GM12878 (cell line): ENCODE measurements around the gene COPS6. TPM values are rescaled to one million over a fixed set of nuclear protein-coding genes. Genes with fewer than 3 reads are reported as not detected.
"Not testable (repeated sequence)": the region's sequence is repeated elsewhere in the genome, so short reads cannot be mapped to it uniquely, and the experiment has no call there.

Experiments
- ATAC-seq: fragments of 200-7000 bp; cut with Tn5 transposase; 3 replicates; pipeline ENCODE4 v1.9.1; 2020; ENCODE audit warnings: mild to moderate bottlenecking, moderate library complexity
- BruUV-seq: library from RNA; stranded (reverse); fragments of 400-500 nt; replicated peaks from 2 replicates; lab custom pipeline; 2021; lab: Mats Ljungman, UMichigan
- CTCF ChIA-PET: fragments of 300-600 bp; sonication (Branson Sonifier 250); formaldehyde crosslinking; extraction: SDS; loops from one replicate; lab custom pipeline; 2021; ENCODE audit warnings: inconsistent platforms; lab: Yijun Ruan, JAX
- POLR2A ChIA-PET: fragments of 350-600 bp; formaldehyde crosslinking; extraction: SDS; loops from one replicate; lab custom pipeline; 2021; ENCODE audit warnings: inconsistent platforms; lab: Charles Lee
- RAD21 ChIA-PET: fragments of 300-600 bp; sonication (Branson Sonifier 250); formaldehyde crosslinking; loops from one replicate; lab custom pipeline; 2023; ENCODE audit warnings: antibody characterized with exemption; ENCODE audit not compliant: unreplicated experiment; lab: Charles Lee
- SMC1A ChIA-PET: fragments of 300-600 bp; sonication (Branson Sonifier 250); formaldehyde crosslinking; loops from one replicate; lab custom pipeline; 2023; ENCODE audit not compliant: unreplicated experiment, uncharacterized antibody; lab: Charles Lee
- DNase-seq: peaks from one replicate; pipeline ENCODE4 v3.0.0-alpha.2; 2011; ENCODE audit warnings: low read depth, low spot score
- FAIRE-seq: peaks from 3 replicates; lab custom pipeline; 2011; peaks lifted over from hg19 to GRCh38; lab: Jason Lieb, UNC
- H2AFZ ChIP-seq: 2 replicates; pipeline ENCODE4 v1.6.0; 2011; ENCODE audit warnings: low read depth, low read length, control low read depth; ENCODE audit not compliant: control insufficient read depth
- H3K27ac ChIP-seq: 2 replicates; pipeline ENCODE4 v1.5.1; 2011; ENCODE audit warnings: control low read depth; ENCODE audit not compliant: control insufficient read depth, insufficient read depth
- H3K27me3 ChIP-seq, 2 experiments: replicated peaks in 1 of 2; 2 replicates each; pipeline versions ENCODE4 v1.6.0 to v1.6.1; 2011; ENCODE audit warnings: low read length in 1 of 2; ENCODE audit not compliant: control insufficient read depth in 2 of 2, insufficient read depth in 2 of 2
- H3K36me3 ChIP-seq, 2 experiments: 2 replicates each; pipeline ENCODE4 v1.5.1; 2011; ENCODE audit warnings: low read length in 1 of 2; ENCODE audit not compliant: control insufficient read depth in 2 of 2, insufficient read depth in 2 of 2
- H3K4me1 ChIP-seq: 2 replicates; pipeline ENCODE4 v1.6.1; 2011; ENCODE audit warnings: mild to moderate bottlenecking, low read length, moderate library complexity, mixed read lengths; ENCODE audit not compliant: control insufficient read depth, insufficient read depth
- H3K4me2 ChIP-seq: 2 replicates; pipeline ENCODE4 v1.6.0; 2011; ENCODE audit warnings: control low read depth; ENCODE audit not compliant: control insufficient read depth, insufficient read depth
- H3K4me3 ChIP-seq: fragments of 200-600 bp; sonication (generic); 2 replicates; pipeline ENCODE4 v1.5.1; 2016
- H3K79me2 ChIP-seq: 2 replicates; pipeline ENCODE4 v1.6.0; 2011; ENCODE audit warnings: low read length; ENCODE audit not compliant: control insufficient read depth, insufficient read depth
- H3K9ac ChIP-seq: 2 replicates; pipeline ENCODE4 v1.8.0; 2011; ENCODE audit warnings: low read length, control low read depth, mixed read lengths; ENCODE audit not compliant: control insufficient read depth, insufficient read depth
- H3K9me3 ChIP-seq: replicated peaks from 3 replicates; pipeline ENCODE4 v1.5.1; 2011; ENCODE audit warnings: mild to moderate bottlenecking, low read length; ENCODE audit not compliant: control insufficient read depth, insufficient read depth
- H4K20me1 ChIP-seq: 2 replicates; pipeline ENCODE4 v1.6.0; 2011; ENCODE audit not compliant: control insufficient read depth, insufficient read depth
- IRF4 ChIP-seq: IDR thresholded peaks from 2 replicates; pipeline ENCODE4 v1.6.1; 2011; ENCODE audit warnings: low read depth, low read length
- ZNF622 ChIP-seq: fragments of 450-650 bp; IDR thresholded peaks from 2 replicates; pipeline ENCODE4 v1.6.1; 2017; ENCODE audit warnings: mild to moderate bottlenecking, inconsistent platforms
- WGBS: methylation state at CpG from one replicate; pipeline ENCODE4 v1.1.6; 2016; ENCODE audit warnings: low lambda C conversion rate; ENCODE audit not compliant: insufficient replicate concordance, insufficient coverage; ENCODE audit errors: missing lambda C conversion rate; 5-methylcytosine and 5-hydroxymethylcytosine counted together
- in situ Hi-C: fragments of 300-500 bp; cut with MboI; formaldehyde crosslinking; loops from 9 replicates; pipeline ENCODE4 v1.14.3; 2018; ENCODE audit warnings: mixed read lengths
- intact Hi-C: fragments of 100-400 bp; cut with micrococcal nuclease; formaldehyde crosslinking; loops from one replicate; pipeline ENCODE4 v1.14.2; 2022; ENCODE audit not compliant: unreplicated experiment
- polyA plus RNA-seq, 11 experiments: library from polyadenylated mRNA; depleted of rRNA in 4 of 11; unstranded in 6 of 11; stranded (reverse) in 5 of 11; fragments of >200 nt; fragmentation: Nextera tagmentation in 4 of 11; fragmentation: Illumina TruSeq in 1 of 11; extraction: Ambion mirVana in 4 of 11; extraction: Trizol in 1 of 11; gene quantifications; 1 replicate in 1 of 11; 2 replicates in 10 of 11; pipeline versions ENCODE4 v1.2.1 to v1.2.3, GENCODE V29; 2011 to 2016; ENCODE audit warnings: inconsistent platforms in 2 of 11, missing spikeins in 2 of 11, low read depth in 1 of 11
- total RNA-seq, 4 experiments: library from RNA; depleted of rRNA in 3 of 4; stranded (reverse); fragments of >200 nt in 3 of 4; fragmentation: Illumina TruSeq in 1 of 4; extraction: Trizol in 1 of 4; gene quantifications; 2 replicates each; pipeline versions ENCODE4 v1.2.1 to v1.2.3, GENCODE V29; 2013 to 2021

Gene COPS6
- total and polyA plus RNA-seq, 10 of the 15 experiments (the other 5 are each of a cell fraction or from before 2014, with no cell fraction given), result 28.5 to 182 (median 81.5) TPM

- H2AFZ ChIP-seq, result no peak overlapping the region
- RAD21 ChIA-PET, result interaction anchor here (1.4 to 5.1 kb wide), 9 partner anchors 9 to 214 kb away, joined by 3 to 31 read pairs (median 7); partner anchors contain the start of gene ZKSCAN1
- ATAC-seq (no peak), DNase-seq (no peak), FAIRE-seq (no peak)
- no TSS peak for BruUV-seq
- H3K27me3 ChIP-seq, result no peaks in the 10 kb centered on the region
- H3K9me3 ChIP-seq, result no peaks in the 10 kb centered on the region
- no peak overlapping the region for H3K27ac ChIP-seq
- POLR2A ChIA-PET, result interaction anchor here (0.6 to 2.2 kb wide), 6 partner anchors 9 to 442 kb away, joined by 3 to 8 read pairs (median 4); partner anchors contain the start of genes AP4M1, CNPY4, MCM7 and TRIM4
- H3K4me3 ChIP-seq, result no peak overlapping the region
- SMC1A ChIA-PET, result interaction anchor here (0.6 to 3.1 kb wide), 12 partner anchors 10 to 215 kb away, joined by 3 to 17 read pairs (median 4); partner anchors contain the start of genes AP4M1 and MCM7
- 0% methylated on average over 1 of the region's 1 CpG for WGBS
- CTCF ChIA-PET, result interaction anchor here (0.5 to 7.9 kb wide), 14 partner anchors 9 to 216 kb away, joined by 3 to 107 read pairs (median 4); partner anchors contain the start of genes AZGP1, MCM7 and PVRIG
- no peak overlapping the region for H3K9ac ChIP-seq
- H4K20me1 ChIP-seq, result no peaks in the 10 kb centered on the region
- peaks cover 13% of the 10 kb centered on the region for H3K79me2 ChIP-seq
- H3K4me2 ChIP-seq, result peak overlapping the region; percentile 81
- TF ChIP-seq IRF4 (no peak), ZNF622 (no peak)
- H3K36me3 ChIP-seq, result no peaks in the 10 kb centered on the region
- in situ Hi-C loops (no loop called here), intact Hi-C loops (loop anchor here (5.0 kb wide), 2 partner anchors 136 to 151 kb away; partner anchors contain the start of gene AZGP1)
- peaks cover 17% of the 10 kb centered on the region for H3K4me1 ChIP-seq
These were observed 39.8 kb downstream of the COPS6 start for GRCh38 chr7:100128637-100128963.

- not testable (repeated sequence) for H3K36me3 ChIP-seq, H3K27ac ChIP-seq, BruUV-seq, H3K4me3 ChIP-seq, H3K4me2 ChIP-seq, H3K27me3 ChIP-seq, H4K20me1 ChIP-seq, DNase-seq, FAIRE-seq, H3K9me3 ChIP-seq, ATAC-seq, H3K9ac ChIP-seq, H2AFZ ChIP-seq
- Histone ChIP-seq H3K79me2 (peaks cover 13% of the 10 kb centered on the region), H3K4me1 (peaks cover 14% of the 10 kb centered on the region)
- intact Hi-C loops (loop anchor here (5.0 kb wide), 3 partner anchors 212 to 277 kb away; no protein-coding TSS in a partner anchor), in situ Hi-C loops (loop anchor here (5.0 kb wide), 1 partner anchor 277 kb away; no protein-coding TSS in a partner anchor)
- ChIA-PET POLR2A (interaction anchor here (0.7 to 2.2 kb wide), 5 partner anchors 10 to 215 kb away, joined by 3 to 8 read pairs (median 5); partner anchors contain the start of genes CNPY4, LAMTOR4 and TRIM4), SMC1A (interaction anchor here (0.7 to 3.1 kb wide), 12 partner anchors 10 to 239 kb away, joined by 3 to 17 read pairs (median 5); partner anchors contain the start of genes AP4M1, MCM7 and TRIM4), CTCF (interaction anchor here (0.6 to 7.9 kb wide), 24 partner anchors 8 to 765 kb away, joined by 3 to 107 read pairs (median 4); partner anchors contain the start of genes AZGP1, LAMTOR4, PVRIG and ZSCAN21), RAD21 (interaction anchor here (0.9 to 5.1 kb wide), 12 partner anchors 17 to 217 kb away, joined by 3 to 31 read pairs (median 6); partner anchors contain the start of genes AP4M1, LAMTOR4 and ZKSCAN1)
- WGBS, result 100% methylated on average over 1 of the region's 1 CpG
These were observed 41.4 kb downstream of the COPS6 start for GRCh38 chr7:100130220-100130607.
